Stomach smooth muscle (tissue), 2 donors: ENCODE data around the gene PPEF1.

Experiments
- H3K27ac ChIP-seq: one replicate; pipeline ENCODE4 v1.7.0; 2013; ENCODE audit warnings: mild to moderate bottlenecking, low read length, inconsistent platforms
- H3K27me3 ChIP-seq, 2 donors: one replicate each; pipeline ENCODE4 v1.7.0; 2013; ENCODE audit warnings: low read length in 2 of 2; ENCODE audit not compliant: insufficient read depth in 2 of 2, control insufficient read depth in 1 of 2
- H3K36me3 ChIP-seq, 2 donors: one replicate each; pipeline ENCODE4 v1.7.0; 2013; ENCODE audit warnings: low read length in 2 of 2; ENCODE audit not compliant: control insufficient read depth in 2 of 2, insufficient read depth in 2 of 2
- H3K4me1 ChIP-seq: one replicate; pipeline ENCODE4 v1.7.0; 2013; ENCODE audit warnings: low read length; ENCODE audit not compliant: control insufficient read depth, insufficient read depth
- H3K4me3 ChIP-seq, 2 donors: one replicate each; pipeline ENCODE4 v1.7.0; 2013; ENCODE audit warnings: low read length in 2 of 2
- H3K9ac ChIP-seq, 2 donors: one replicate each; pipeline ENCODE4 v1.7.0; 2013; ENCODE audit warnings: low read length in 2 of 2, mild to moderate bottlenecking in 1 of 2
- H3K9me3 ChIP-seq, 2 donors: one replicate each; pipeline ENCODE4 v1.7.0; 2013; ENCODE audit warnings: low read length in 2 of 2; ENCODE audit not compliant: control insufficient read depth in 2 of 2
- donor health status: healthy.
- donor health status: Pancreatic carcinoma.

Gene PPEF1

DNA sequence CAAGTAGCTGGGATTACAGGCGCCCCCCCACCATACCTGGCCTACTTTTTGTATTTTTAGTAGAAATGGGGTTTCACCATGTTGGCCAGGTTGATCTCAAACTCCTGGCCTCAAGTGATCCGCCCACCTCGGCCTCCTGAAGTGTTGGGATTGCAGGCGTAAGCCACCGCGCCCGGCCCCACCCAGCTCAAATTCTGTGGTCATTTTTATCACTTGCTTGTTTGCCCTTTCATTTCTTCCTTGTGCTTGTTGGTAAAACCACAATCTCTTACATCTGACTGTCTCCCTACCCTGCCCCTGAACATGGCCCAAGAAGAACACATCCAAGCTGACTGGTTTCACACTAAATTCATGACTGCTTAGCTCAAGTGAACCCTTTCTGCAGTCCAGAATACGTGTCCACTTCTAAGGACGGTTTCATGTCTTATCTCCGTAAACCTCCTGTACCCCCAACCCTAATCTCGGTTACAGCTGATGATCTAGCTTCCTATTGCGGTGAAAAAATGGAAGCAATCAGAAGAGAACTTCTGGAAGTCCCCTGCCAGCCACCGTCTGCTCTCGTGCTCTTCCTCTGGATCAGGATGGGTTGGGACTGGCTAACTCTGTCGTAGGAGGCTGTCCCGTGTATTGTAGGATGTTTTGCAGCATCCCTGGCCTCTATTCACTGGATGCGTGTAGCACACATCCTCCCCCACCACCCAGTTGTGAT lies 30.1 kb upstream of the PPEF1 start:
- peaks cover 4% of the 10 kb centered on the region for H3K4me1 ChIP-seq
- no peaks in the 10 kb centered on the region for H3K27me3 ChIP-seq
- H3K36me3 ChIP-seq = no peaks in the 10 kb centered on the region
- no peak overlapping the region for H3K9ac ChIP-seq
- no peak overlapping the region for H3K27ac ChIP-seq
- no peak overlapping the region for H3K4me3 ChIP-seq
- H3K9me3 ChIP-seq = no peaks in the 10 kb centered on the region

- no peaks in the 10 kb centered on the region for H3K4me1 ChIP-seq
- H3K4me3 ChIP-seq = no peak overlapping the region
- peaks cover 0 to 2% of the 10 kb centered on the region in 2 donors for H3K27me3 ChIP-seq
- no peaks in the 10 kb centered on the region for H3K36me3 ChIP-seq
- H3K9me3 ChIP-seq = no peaks in the 10 kb centered on the region
- H3K27ac ChIP-seq = no peak overlapping the region
- no peak overlapping the region for H3K9ac ChIP-seq
These were observed 25.4 kb upstream of the PPEF1 start for GRCh38 chrX:18681996-18682395.

GRCh38 chrX:18682979-18683387 lies 24.5 kb upstream of the PPEF1 start:
- no peak overlapping the region for H3K4me3 ChIP-seq
- H3K27ac ChIP-seq = no peak overlapping the region
- no peak overlapping the region for H3K9ac ChIP-seq
- H3K9me3 ChIP-seq = no peaks in the 10 kb centered on the region
- no peaks in the 10 kb centered on the region for H3K4me1 ChIP-seq
- no peaks in the 10 kb centered on the region for H3K36me3 ChIP-seq
- peaks cover 0 to 2% of the 10 kb centered on the region in 2 donors for H3K27me3 ChIP-seq

DNA sequence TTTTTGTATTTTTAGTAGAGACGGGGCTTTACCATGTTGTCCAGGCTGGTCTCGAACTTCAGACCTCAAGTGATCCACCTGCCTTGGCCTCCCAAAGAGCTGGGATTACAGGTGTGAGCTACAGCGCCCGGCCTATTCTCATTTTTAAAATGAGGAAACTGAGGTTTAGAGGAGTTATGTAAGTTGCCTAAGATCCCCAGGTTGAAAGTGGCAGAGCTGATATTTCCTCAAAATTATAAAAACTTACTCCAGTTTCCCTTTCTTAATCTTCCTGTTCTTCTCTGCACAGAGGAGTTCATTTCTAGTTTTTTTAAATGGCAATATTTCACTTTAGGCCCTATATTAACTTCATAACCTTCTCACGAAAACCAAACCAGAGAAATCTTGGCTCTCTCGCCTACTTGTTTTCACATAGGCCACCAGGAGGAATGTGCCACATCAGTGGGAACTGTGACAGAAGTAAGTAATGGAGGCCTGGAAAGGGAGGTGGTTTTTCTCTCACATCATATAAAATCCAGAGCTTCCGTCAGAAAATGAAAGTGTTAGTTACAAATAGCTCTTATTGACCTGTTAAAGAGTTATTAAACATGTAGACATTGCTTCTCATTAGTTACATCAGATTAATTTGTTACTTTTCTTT lies 19.5 kb upstream of the PPEF1 start:
- peaks cover 0 to 2% of the 10 kb centered on the region in 2 donors for H3K27me3 ChIP-seq
- H3K4me1 ChIP-seq = no peaks in the 10 kb centered on the region
- H3K27ac ChIP-seq = no peak overlapping the region
- H3K9ac ChIP-seq = no peak overlapping the region
- H3K4me3 ChIP-seq = no peak overlapping the region
- H3K36me3 ChIP-seq = no peaks in the 10 kb centered on the region
- peaks cover 0 to 2% of the 10 kb centered on the region in 2 donors for H3K9me3 ChIP-seq

DNA sequence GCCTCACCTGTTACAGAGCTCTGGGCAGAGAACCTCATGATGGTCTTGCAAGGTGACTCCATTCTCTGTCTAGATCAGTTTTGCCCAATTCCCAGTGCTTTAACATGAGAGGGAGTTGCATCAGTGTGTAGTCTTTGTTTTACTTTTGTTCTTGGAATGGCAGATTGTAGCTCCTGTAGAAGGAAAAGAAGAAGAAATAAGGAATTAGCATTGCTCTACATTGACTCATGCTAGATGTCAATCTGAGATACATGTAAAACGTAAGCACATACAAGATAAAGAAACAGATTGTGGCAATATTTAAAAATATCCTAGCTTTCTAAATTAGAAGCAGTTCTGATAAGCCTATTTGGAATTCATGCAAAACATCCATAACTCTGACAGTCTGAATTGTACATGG lies 16.0 kb upstream of the PPEF1 start:
- no peak overlapping the region for H3K27ac ChIP-seq
- H3K9ac ChIP-seq = no peak overlapping the region
- peaks cover 0 to 2% of the 10 kb centered on the region in 2 donors for H3K9me3 ChIP-seq
- no peaks in the 10 kb centered on the region for H3K4me1 ChIP-seq
- H3K4me3 ChIP-seq = no peak overlapping the region
- H3K36me3 ChIP-seq = no peaks in the 10 kb centered on the region
- H3K27me3 ChIP-seq = peaks cover 0 to 2% of the 10 kb centered on the region in 2 donors

- H3K4me3 ChIP-seq = no peak overlapping the region
- H3K27me3 ChIP-seq = peaks cover 0 to 4% of the 10 kb centered on the region in 2 donors
- peaks cover 0 to 2% of the 10 kb centered on the region in 2 donors for H3K9me3 ChIP-seq
- no peaks in the 10 kb centered on the region for H3K36me3 ChIP-seq
- no peak overlapping the region for H3K27ac ChIP-seq
- H3K9ac ChIP-seq = no peak overlapping the region
- H3K4me1 ChIP-seq = no peaks in the 10 kb centered on the region
These were observed 14.9 kb upstream of the PPEF1 start for GRCh38 chrX:18692541-18692940.

DNA sequence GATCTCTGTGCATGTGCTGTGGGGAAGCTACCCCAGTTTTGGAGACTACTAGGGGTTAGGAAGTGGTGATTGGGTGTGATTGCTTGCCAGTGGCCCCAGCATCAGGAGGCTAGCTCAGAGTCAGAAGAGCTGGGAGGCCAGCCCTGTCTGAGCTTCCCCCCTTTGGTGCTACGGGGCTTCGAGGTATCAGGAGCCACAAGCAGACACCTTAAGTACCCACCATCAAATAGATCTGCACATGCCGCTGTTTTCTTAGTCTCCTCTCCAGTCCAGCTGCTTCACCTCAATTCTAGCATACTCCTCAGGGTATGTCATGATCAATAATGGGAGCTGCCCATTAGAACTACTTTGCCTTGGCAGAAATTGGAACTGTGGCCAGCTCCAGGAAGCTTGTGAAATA lies 10.8 kb upstream of the PPEF1 start:
- no peak overlapping the region for H3K9ac ChIP-seq
- no peaks in the 10 kb centered on the region for H3K4me1 ChIP-seq
- no peak overlapping the region for H3K4me3 ChIP-seq
- H3K27me3 ChIP-seq = peaks cover 0 to 6% of the 10 kb centered on the region in 2 donors
- no peaks in the 10 kb centered on the region for H3K9me3 ChIP-seq
- H3K36me3 ChIP-seq = no peaks in the 10 kb centered on the region
- no peak overlapping the region for H3K27ac ChIP-seq

- no peak overlapping the region for H3K27ac ChIP-seq
- no peaks in the 10 kb centered on the region for H3K36me3 ChIP-seq
- peaks cover 4% of the 10 kb centered on the region for H3K4me1 ChIP-seq
These were observed 8.5 kb upstream of the PPEF1 start for GRCh38 chrX:18698737-18699650.

DNA sequence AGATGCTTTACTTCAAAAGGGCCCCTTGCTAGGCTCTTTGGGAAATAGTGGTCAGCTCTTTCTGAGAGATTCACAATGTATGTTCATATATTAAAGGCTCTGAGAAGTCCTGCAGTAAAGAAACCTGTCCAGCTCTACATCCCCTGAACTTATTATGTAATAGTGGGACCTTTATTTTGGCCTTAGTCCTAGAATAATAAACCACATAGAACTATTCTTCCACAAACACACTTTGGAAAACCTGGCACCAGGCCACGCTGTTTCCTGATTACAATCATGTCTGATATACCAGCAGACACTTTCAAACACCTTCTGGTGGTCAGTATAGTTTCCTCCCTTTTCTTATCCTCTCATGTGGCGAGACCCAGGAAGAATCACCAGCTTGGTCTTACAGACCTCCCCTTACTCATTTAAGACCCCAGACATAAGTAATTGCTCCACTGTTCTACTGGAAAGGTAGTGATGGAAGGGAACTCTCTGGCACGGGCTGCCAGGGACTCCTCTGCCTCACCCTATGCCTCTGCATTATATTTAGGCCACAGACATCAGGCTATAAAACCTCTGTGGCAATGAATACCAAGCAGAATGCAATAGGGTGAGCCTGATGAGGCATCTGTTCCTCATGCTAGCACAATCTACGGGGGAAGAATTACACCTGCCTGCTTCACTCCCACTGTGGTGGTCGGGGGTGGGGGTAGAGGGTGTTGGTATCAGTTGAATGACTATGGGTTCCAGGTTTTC lies 5.7 kb upstream of the PPEF1 start:
- Histone ChIP-seq H3K27ac (no peak overlapping the region), H3K4me3 (no peak overlapping the region), H3K9me3 (no peaks in the 10 kb centered on the region), H3K4me1 (peaks cover 4% of the 10 kb centered on the region), H3K36me3 (no peaks in the 10 kb centered on the region), H3K27me3 (peaks cover 0 to 6% of the 10 kb centered on the region in 2 donors), H3K9ac (no peak overlapping the region)

More at GRCh38 chrX:18698737-18699650, 8.5 kb upstream of the PPEF1 start:
- Histone ChIP-seq H3K9ac (no peak overlapping the region), H3K4me3 (no peak overlapping the region), H3K27me3 (peaks cover 0 to 8% of the 10 kb centered on the region in 2 donors), H3K9me3 (no peaks in the 10 kb centered on the region)
